Uterus (tissue), 2 donors: ENCODE results near the gene EDN2.

ENCODE experiments used
- CTCF ChIP-seq, 4 experiments: fragments of 200-600 bp in 2 of 4; fragments of 450-650 bp in 2 of 4; sonication (generic) in 2 of 4; IDR thresholded peaks; one replicate each; pipeline ENCODE4 v1.5.1; 2016 to 2019; ENCODE audit warnings: antibody characterized with exemption in 4 of 4, mild to moderate bottlenecking in 2 of 4, moderate library complexity in 1 of 4
- POLR2A ChIP-seq, 2 donors: fragments of 450-650 bp; IDR thresholded peaks; one replicate each; pipeline ENCODE4 v1.6.1; 2016; ENCODE audit warnings: antibody characterized with exemption in 2 of 2, mild to moderate bottlenecking in 1 of 2, moderate library complexity in 1 of 2

GRCh38 chr1:41485605-41486004 is 1.1 kb upstream of the EDN2 start:
- TF ChIP-seq CTCF (IDR thresholded peaks at IDR 0.05), result no peak
- TF ChIP-seq POLR2A (IDR thresholded peaks at IDR 0.05), result no peak
